ENCODE data around the gene SUSD6. TPM values are rescaled to one million over a fixed set of nuclear protein-coding genes. Genes with fewer than 3 reads are reported as not detected.

SUSD6 gene
- total RNA-seq, 4 donors from 2014 or later, result 11.9 to 26.3 (median 16.2) TPM

DNA sequence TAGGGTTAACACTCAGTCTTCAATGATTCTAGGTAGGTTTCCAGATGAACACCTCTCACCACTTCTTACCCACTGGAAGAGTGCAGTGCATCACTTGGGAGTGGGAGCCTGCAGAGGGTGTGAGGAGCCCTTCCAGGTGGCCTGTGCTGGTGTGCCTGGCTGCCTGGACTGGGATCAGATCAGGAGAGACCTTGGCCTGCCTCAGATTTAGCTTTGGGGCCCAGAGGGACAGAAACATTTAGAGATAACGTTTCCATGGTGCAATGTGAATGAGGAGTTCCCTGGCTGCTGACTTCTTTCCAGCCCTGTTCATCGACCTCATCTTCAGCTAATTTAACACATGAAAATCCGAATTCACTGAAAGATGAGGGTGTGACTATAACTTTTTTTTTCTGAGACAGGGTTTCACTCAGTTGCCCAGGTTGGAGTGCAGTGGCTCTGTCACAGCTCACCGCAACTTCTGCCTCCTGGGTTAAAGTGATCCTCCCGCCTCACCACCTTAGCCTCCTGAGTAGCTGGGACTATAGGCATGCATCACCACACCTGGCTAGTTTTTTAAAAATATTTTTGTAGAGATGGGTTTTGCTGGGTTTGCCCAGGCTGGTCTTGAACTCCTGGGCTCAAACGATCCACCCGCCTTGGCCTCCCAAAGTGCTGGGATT lies 53.6 kb downstream of the SUSD6 start:
- no peak for TF ChIP-seq POLR2A (IDR thresholded peaks at IDR 0.05)
- TF ChIP-seq, protein P1, sequence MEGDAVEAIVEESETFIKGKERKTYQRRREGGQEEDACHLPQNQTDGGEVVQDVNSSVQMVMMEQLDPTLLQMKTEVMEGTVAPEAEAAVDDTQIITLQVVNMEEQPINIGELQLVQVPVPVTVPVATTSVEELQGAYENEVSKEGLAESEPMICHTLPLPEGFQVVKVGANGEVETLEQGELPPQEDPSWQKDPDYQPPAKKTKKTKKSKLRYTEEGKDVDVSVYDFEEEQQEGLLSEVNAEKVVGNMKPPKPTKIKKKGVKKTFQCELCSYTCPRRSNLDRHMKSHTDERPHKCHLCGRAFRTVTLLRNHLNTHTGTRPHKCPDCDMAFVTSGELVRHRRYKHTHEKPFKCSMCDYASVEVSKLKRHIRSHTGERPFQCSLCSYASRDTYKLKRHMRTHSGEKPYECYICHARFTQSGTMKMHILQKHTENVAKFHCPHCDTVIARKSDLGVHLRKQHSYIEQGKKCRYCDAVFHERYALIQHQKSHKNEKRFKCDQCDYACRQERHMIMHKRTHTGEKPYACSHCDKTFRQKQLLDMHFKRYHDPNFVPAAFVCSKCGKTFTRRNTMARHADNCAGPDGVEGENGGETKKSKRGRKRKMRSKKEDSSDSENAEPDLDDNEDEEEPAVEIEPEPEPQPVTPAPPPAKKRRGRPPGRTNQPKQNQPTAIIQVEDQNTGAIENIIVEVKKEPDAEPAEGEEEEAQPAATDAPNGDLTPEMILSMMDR (IDR thresholded peaks at IDR 0.05 in 4 of 5, conservative IDR thresholded peaks at IDR 0.05 in 1 of 5), result no peak
- Histone ChIP-seq H3K36me3 (no peaks in the 10 kb centered on the region), H3K4me1 (peaks cover 72 to 77% of the 10 kb centered on the region in 2 donors), H3K27me3 (no peaks in the 10 kb centered on the region), H3K27ac (peak overlapping the region; percentile 57 to 66 (median 64)), H3K4me3 (no peak overlapping the region), H3K9me3 (no peaks in the 10 kb centered on the region)
- ATAC-seq (no peak), DNase-seq (no peak)
- in situ Hi-C loops (cut with MboI; ENCODE audit: low sequenced_read_pairs in 4 of 4), result no loop called here
- intact Hi-C loops (cut with DNase I; ENCODE audit: low total_unique reads), result no loop called here

DNA sequence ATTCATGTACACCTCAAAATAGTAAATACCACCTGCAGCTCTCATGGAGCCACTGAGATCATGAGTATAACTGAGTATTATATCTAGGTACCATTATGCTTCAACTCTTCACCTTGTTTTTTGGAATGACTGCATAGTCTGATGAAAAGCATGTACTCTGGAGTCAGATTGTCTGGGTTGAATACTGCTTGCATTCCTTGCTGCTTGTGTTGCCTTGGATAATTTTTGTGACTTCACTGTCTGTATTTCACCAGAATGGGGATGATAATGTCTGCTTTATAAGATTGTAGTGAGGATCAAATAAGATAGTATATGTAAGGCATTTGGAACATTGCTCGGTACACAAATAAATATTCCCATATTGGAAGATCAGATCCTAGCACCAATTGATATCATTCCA lies 54.2 kb downstream of the SUSD6 start:
- DNase-seq, result no peak
- peak overlapping the region; percentile 59 to 66 (median 64) for H3K27ac ChIP-seq
- H3K4me1 ChIP-seq, result peaks cover 78 to 80% of the 10 kb centered on the region in 2 donors
- H3K9me3 ChIP-seq, result no peaks in the 10 kb centered on the region
- in situ Hi-C loops (cut with MboI; ENCODE audit: low sequenced_read_pairs in 4 of 4), result no loop called here
- TF ChIP-seq, protein P1 (IDR thresholded peaks at IDR 0.05 in 4 of 5, conservative IDR thresholded peaks at IDR 0.05 in 1 of 5), result no peak
- TF ChIP-seq POLR2A (IDR thresholded peaks at IDR 0.05), result no peak
- H3K4me3 ChIP-seq, result no peak overlapping the region
- H3K36me3 ChIP-seq, result no peaks in the 10 kb centered on the region
- intact Hi-C loops (cut with DNase I; ENCODE audit: low total_unique reads), result no loop called here
- no peak for ATAC-seq
- H3K27me3 ChIP-seq, result no peaks in the 10 kb centered on the region

DNA sequence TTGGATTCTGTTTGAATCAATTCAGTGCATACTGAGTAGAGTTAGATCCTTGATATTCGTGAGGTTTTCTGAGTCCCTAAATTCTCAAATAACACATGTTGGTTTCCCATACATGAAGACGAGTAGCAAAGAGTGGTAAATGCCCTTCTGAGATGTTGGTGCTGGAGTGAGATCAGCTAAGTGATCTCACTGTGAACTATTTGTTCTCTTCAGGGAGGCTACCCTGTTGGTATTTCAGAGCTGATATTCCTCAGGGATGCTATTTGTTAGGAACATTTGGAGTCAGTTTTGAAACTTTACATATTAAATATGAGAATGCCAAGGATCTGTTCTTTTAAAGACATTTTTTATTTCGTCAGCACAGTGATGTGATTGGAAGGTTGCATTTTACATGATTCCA lies 54.7 kb downstream of the SUSD6 start:
- DNase-seq (no peak), ATAC-seq (no peak)
- no peak overlapping the region for H3K4me3 ChIP-seq
- peaks cover 77 to 85% of the 10 kb centered on the region in 2 donors for H3K4me1 ChIP-seq
- in situ Hi-C loops (cut with MboI; ENCODE audit: low sequenced_read_pairs in 4 of 4), result no loop called here
- peak overlapping the region; percentile 59 to 66 (median 64) for H3K27ac ChIP-seq
- H3K36me3 ChIP-seq, result no peaks in the 10 kb centered on the region
- no peaks in the 10 kb centered on the region for H3K27me3 ChIP-seq
- TF ChIP-seq POLR2A (IDR thresholded peaks at IDR 0.05), result no peak
- TF ChIP-seq, protein P1 (IDR thresholded peaks at IDR 0.05 in 4 of 5, conservative IDR thresholded peaks at IDR 0.05 in 1 of 5), result no peak
- intact Hi-C loops (cut with DNase I; ENCODE audit: low total_unique reads), result no loop called here
- no peaks in the 10 kb centered on the region for H3K9me3 ChIP-seq

DNA sequence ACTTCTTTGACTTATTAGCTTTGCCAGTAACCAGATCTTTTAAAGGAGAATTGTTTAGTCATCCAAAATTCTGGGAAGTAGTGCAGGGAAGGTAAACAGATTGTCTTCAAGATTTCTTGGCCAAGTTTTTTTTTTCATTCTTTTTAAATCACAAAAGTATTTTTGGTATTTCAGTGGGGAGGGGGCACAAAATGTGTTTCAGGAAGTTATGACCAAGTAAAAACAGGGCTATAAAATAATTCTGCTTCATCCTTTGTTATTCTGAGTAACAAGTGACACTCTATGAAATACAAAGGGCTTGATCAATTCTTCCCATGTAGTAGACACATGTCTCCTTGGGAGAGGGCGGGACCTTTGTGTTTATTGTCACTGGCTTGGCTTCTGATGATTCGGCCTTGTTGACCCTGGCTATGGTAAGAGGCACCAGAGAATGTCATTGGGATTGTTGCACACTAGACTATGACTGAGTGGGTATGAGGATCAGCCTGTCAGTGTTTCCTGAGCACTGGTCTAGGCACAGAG lies 55.4 kb downstream of the SUSD6 start:
- H3K4me1 ChIP-seq, result peaks cover 77 to 88% of the 10 kb centered on the region in 2 donors
- H3K27ac ChIP-seq, result peak overlapping the region; percentile 59 to 66 (median 64)
- no peaks in the 10 kb centered on the region for H3K36me3 ChIP-seq
- H3K9me3 ChIP-seq, result no peaks in the 10 kb centered on the region
- intact Hi-C loops (cut with DNase I; ENCODE audit: low total_unique reads), result no loop called here
- TF ChIP-seq, protein P1 (IDR thresholded peaks at IDR 0.05 in 4 of 5, conservative IDR thresholded peaks at IDR 0.05 in 1 of 5), result no peak
- no peak for TF ChIP-seq POLR2A (IDR thresholded peaks at IDR 0.05)
- in situ Hi-C loops (cut with MboI; ENCODE audit: low sequenced_read_pairs in 4 of 4), result no loop called here
- DNase-seq, result no peak
- ATAC-seq, result no peak
- H3K4me3 ChIP-seq, result no peak overlapping the region
- no peaks in the 10 kb centered on the region for H3K27me3 ChIP-seq
